Measurements from ENCODE around the gene MYH14. TPM values are rescaled to one million over a fixed set of nuclear protein-coding genes. Genes with fewer than 3 reads are reported as not detected.

Gene MYH14
- total and polyA plus RNA-seq, 9 of the 15 experiments (the other 6 are each of a cell fraction or from before 2014, with no cell fraction given), result 0.04 to 0.86 (median 0.19) TPM; not detected in 2

- TF ChIP-seq CUX1 (CRISPR knock-in tag; IDR thresholded peaks at IDR 0.05) (no peak), CBFA2T3 (IDR thresholded peaks at IDR 0.05) (no peak), ZNF668 (CRISPR knock-in tag; IDR thresholded peaks at IDR 0.05) (no peak), ZNF280B (CRISPR knock-in tag; IDR thresholded peaks at IDR 0.05) (no peak), MLLT1 (IDR thresholded peaks at IDR 0.05) (no peak), ZNF592 (IDR thresholded peaks at IDR 0.05) (no peak), CEBPZ (IDR thresholded peaks at IDR 0.05; ENCODE audit: borderline replicate concordance, low read depth, low read length) (no peak)
Measured at GRCh38 chr19:50203281-50204080, at the start of gene MYH14 (continued).

Data from K562 (cell line).